H1 (cell line): ENCODE results near the gene ARHGEF28. TPM values are rescaled to one million over a fixed set of nuclear protein-coding genes. Genes with fewer than 3 reads are reported as not detected.

Experiments
- CTCF ChIA-PET: fragments of 300-600 bp; sonication (Branson Sonifier 250); formaldehyde crosslinking; loops from one replicate; lab custom pipeline; 2021; ENCODE audit not compliant: partially characterized antibody; lab: Charles Lee
- POLR2A ChIA-PET: fragments of 300-600 bp; sonication (Branson Sonifier 250); formaldehyde crosslinking; loops from one replicate; lab custom pipeline; 2021; ENCODE audit warnings: inconsistent platforms; ENCODE audit not compliant: partially characterized antibody; lab: Charles Lee
- DNase-seq, 2 experiments: peaks; one replicate each; pipeline versions ENCODE4 v3.0.0 to v3.0.0-alpha.2; 2010 to 2022; ENCODE audit warnings: low spot score in 2 of 2, low read depth in 1 of 2, mixed read lengths in 1 of 2
- FAIRE-seq: peaks from 2 replicates; lab custom pipeline; 2011; peaks lifted over from hg19 to GRCh38; lab: Jason Lieb, UNC
- H2AFZ ChIP-seq: 2 replicates; pipeline ENCODE4 v1.8.1; 2012; ENCODE audit warnings: low read length, inconsistent platforms
- H2AK5ac ChIP-seq: 2 replicates; pipeline ENCODE4 v1.6.1; 2013; ENCODE audit warnings: low read depth, low read length
- H2BK120ac ChIP-seq: replicated peaks from 2 replicates; pipeline ENCODE3; 2013; ENCODE audit warnings: low read depth, low read length, inconsistent platforms
- H2BK12ac ChIP-seq: 2 replicates; pipeline ENCODE4 v1.6.1; 2013; ENCODE audit warnings: low read depth, low read length
- H2BK15ac ChIP-seq: 2 replicates; pipeline ENCODE4 v1.6.1; 2013; ENCODE audit warnings: low read length
- H2BK20ac ChIP-seq: 2 replicates; pipeline ENCODE4 v1.6.1; 2013; ENCODE audit warnings: low read length
- H2BK5ac ChIP-seq: 2 replicates; pipeline ENCODE4 v1.6.1; 2013; ENCODE audit warnings: low read depth, low read length
- H3K14ac ChIP-seq: 2 replicates; pipeline ENCODE4 v1.6.1; 2013; ENCODE audit warnings: inconsistent platforms; ENCODE audit not compliant: insufficient read length
- H3K18ac ChIP-seq: 2 replicates; pipeline ENCODE4 v1.6.1; 2013; ENCODE audit warnings: low read length; ENCODE audit errors: extremely low read depth
- H3K23ac ChIP-seq: 2 replicates; pipeline ENCODE4 v1.6.1; 2013; ENCODE audit warnings: inconsistent platforms; ENCODE audit not compliant: insufficient read length
- H3K23me2 ChIP-seq: 2 replicates; pipeline ENCODE4 v1.6.1; 2013; ENCODE audit warnings: low read depth, low read length
- H3K27ac ChIP-seq: 2 replicates; pipeline ENCODE4 v1.6.1; 2011; ENCODE audit warnings: low read depth, low read length, inconsistent platforms
- H3K27me3 ChIP-seq, 4 experiments: replicated peaks in 1 of 4; 1 replicate in 1 of 4; 2 replicates in 3 of 4; pipeline versions ENCODE4 v1.6.1 to v1.8.1; 2011 to 2013; ENCODE audit warnings: low read length in 3 of 4, mild to moderate bottlenecking in 3 of 4, inconsistent platforms in 2 of 4, mixed read lengths in 2 of 4, moderate library complexity in 1 of 4; ENCODE audit not compliant: control insufficient read depth in 3 of 4, insufficient read depth in 3 of 4; ENCODE audit errors: extremely low read depth in 1 of 4
- H3K36me3 ChIP-seq, 4 experiments: 2 replicates each; pipeline versions ENCODE4 v1.6.1 to v1.8.1; 2011 to 2013; ENCODE audit warnings: mild to moderate bottlenecking in 4 of 4, low read length in 3 of 4, moderate library complexity in 2 of 4, control low read depth in 1 of 4, inconsistent platforms in 1 of 4; ENCODE audit not compliant: insufficient read depth in 4 of 4, control insufficient read depth in 2 of 4
- H3K4ac ChIP-seq: replicated peaks from 2 replicates; pipeline ENCODE3; 2013; ENCODE audit warnings: low read length, low read depth, mixed read lengths, inconsistent platforms; ENCODE audit not compliant: insufficient read length
- H3K4me1 ChIP-seq, 4 experiments: replicated peaks in 1 of 4; 1 replicate in 1 of 4; 2 replicates in 3 of 4; pipeline versions ENCODE4 v1.6.1 to v1.8.1; 2011 to 2013; ENCODE audit warnings: low read length in 3 of 4, inconsistent platforms in 2 of 4, mixed read lengths in 1 of 4; ENCODE audit not compliant: insufficient read depth in 4 of 4, control insufficient read depth in 3 of 4
- H3K4me2 ChIP-seq, 2 experiments: 2 replicates each; pipeline versions ENCODE4 v1.6.1 to v1.8.1; 2011 to 2013; ENCODE audit warnings: low read depth in 2 of 2, low read length in 2 of 2, control low read depth in 1 of 2, inconsistent platforms in 1 of 2, mild to moderate bottlenecking in 1 of 2; ENCODE audit not compliant: insufficient read depth in 1 of 2
- H3K4me3 ChIP-seq, 4 experiments: fragments of 200-600, 300-600 bp in 1 of 4; sonication (generic), shearing (Covaris generic), sonication (Bioruptor Twin) in 1 of 4; 2 replicates each; pipeline versions ENCODE4 v1.5.1 to v1.8.1; 2011 to 2016; ENCODE audit warnings: low read length in 4 of 4, low read depth in 3 of 4, control low read depth in 2 of 4, inconsistent platforms in 2 of 4, mild to moderate bottlenecking in 2 of 4, mixed read lengths in 1 of 4, moderate library complexity in 1 of 4; ENCODE audit not compliant: insufficient read depth in 2 of 4; ENCODE audit errors: extremely low read depth in 1 of 4
- H3K56ac ChIP-seq: replicated peaks from 2 replicates; pipeline ENCODE3; 2013; ENCODE audit warnings: low read depth, mild to moderate bottlenecking, mixed read lengths, low read length, inconsistent platforms; ENCODE audit not compliant: insufficient read length
- H3K79me1 ChIP-seq: 2 replicates; pipeline ENCODE4 v1.6.1; 2013; ENCODE audit warnings: low read depth, low read length, control low read depth
- H3K79me2 ChIP-seq, 2 experiments: 2 replicates each; pipeline versions ENCODE4 v1.6.1 to v1.8.1; 2012 to 2013; ENCODE audit warnings: low read length in 2 of 2, mild to moderate bottlenecking in 2 of 2, inconsistent platforms in 1 of 2; ENCODE audit not compliant: insufficient read depth in 2 of 2, control insufficient read depth in 1 of 2
- H3K9ac ChIP-seq, 4 experiments: replicated peaks in 1 of 4; 1 replicate in 1 of 4; 2 replicates in 3 of 4; pipeline versions ENCODE4 v1.6.1 to v1.8.1; 2011 to 2013; ENCODE audit warnings: low read depth in 3 of 4, low read length in 3 of 4, control low read depth in 2 of 4, mild to moderate bottlenecking in 2 of 4, moderate library complexity in 2 of 4, inconsistent platforms in 1 of 4; ENCODE audit errors: extremely low read depth in 1 of 4
- H3K9me3 ChIP-seq, 2 experiments: 2 replicates each; pipeline versions ENCODE4 v1.6.1 to v1.8.1; 2012 to 2013; ENCODE audit warnings: mild to moderate bottlenecking in 2 of 2, moderate library complexity in 2 of 2, control low read depth in 1 of 2, inconsistent platforms in 1 of 2, low read depth in 1 of 2, low read length in 1 of 2, mixed read lengths in 1 of 2; ENCODE audit not compliant: insufficient read depth in 2 of 2
- H4K20me1 ChIP-seq, 2 experiments: replicated peaks in 1 of 2; 2 replicates each; pipeline versions ENCODE3 to v1.8.1; 2011 to 2013; ENCODE audit warnings: inconsistent platforms in 2 of 2, low read length in 2 of 2, mild to moderate bottlenecking in 1 of 2; ENCODE audit not compliant: insufficient read depth in 2 of 2, control insufficient read depth in 1 of 2
- H4K5ac ChIP-seq: 2 replicates; pipeline ENCODE4 v1.6.1; 2013; ENCODE audit warnings: low read length, low read depth, mixed read lengths, inconsistent platforms; ENCODE audit not compliant: insufficient read length
- H4K8ac ChIP-seq: 2 replicates; pipeline ENCODE4 v1.8.0; 2013; ENCODE audit warnings: mild to moderate bottlenecking, moderate library complexity, low read length, inconsistent platforms; ENCODE audit not compliant: insufficient read depth; ENCODE audit errors: extremely low read depth
- H4K91ac ChIP-seq: replicated peaks from 2 replicates; pipeline ENCODE3; 2013; ENCODE audit warnings: low read length, mixed read lengths, inconsistent platforms; ENCODE audit not compliant: insufficient read length
- BCL11A ChIP-seq, 2 experiments: IDR thresholded peaks; one replicate each; pipeline ENCODE4 v1.6.1; 2011; ENCODE audit warnings: low read depth in 2 of 2, low read length in 2 of 2, mild to moderate bottlenecking in 2 of 2
- CHD2 ChIP-seq: IDR thresholded peaks from 2 replicates; pipeline ENCODE4 v1.6.1; 2012; ENCODE audit warnings: low read length, improper control_type of control experiment
- GTF2F1 ChIP-seq: IDR thresholded peaks from 2 replicates; pipeline ENCODE4 v1.6.1; 2012; ENCODE audit warnings: low read depth, low read length, improper control_type of control experiment, borderline replicate concordance
- JUN ChIP-seq: IDR thresholded peaks from 2 replicates; pipeline ENCODE4 v1.6.1; 2011; ENCODE audit warnings: low read depth, mild to moderate bottlenecking, improper control_type of control experiment, low read length
- JUND ChIP-seq: IDR thresholded peaks from 2 replicates; pipeline ENCODE4 v1.6.1; 2011; ENCODE audit warnings: mild to moderate bottlenecking, improper control_type of control experiment, low read length
- KDM1A ChIP-seq: fragments of 200-600, 300-600 bp; sonication (generic); IDR thresholded peaks from 2 replicates; pipeline ENCODE4 v1.7.1; 2016; ENCODE audit warnings: mild to moderate bottlenecking, low read length, borderline replicate concordance
- MAX ChIP-seq: IDR thresholded peaks from 2 replicates; pipeline ENCODE4 v1.6.1; 2012; ENCODE audit warnings: inconsistent platforms
- RAD21 ChIP-seq, 2 experiments: IDR thresholded peaks in 1 of 2; conservative IDR thresholded peaks in 1 of 2; 2 replicates each; pipeline ENCODE4 v1.6.1; 2011; ENCODE audit warnings: low read depth in 2 of 2, low read length in 2 of 2, improper control_type of control experiment in 1 of 2, inconsistent platforms in 1 of 2, mild to moderate bottlenecking in 1 of 2, moderate library complexity in 1 of 2
- RNF2 ChIP-seq: fragments of 200-900, 300-1000 bp; sonication (generic); IDR thresholded peaks from 2 replicates; pipeline ENCODE4 v1.7.1; 2016; ENCODE audit warnings: borderline replicate concordance, low read depth, mild to moderate bottlenecking, antibody characterized with exemption, low read length; ENCODE audit not compliant: poor library complexity, severe bottlenecking; ENCODE audit errors: missing control alignments
- SAP30 ChIP-seq: fragments of 300-600 bp; sonication (generic); IDR thresholded peaks from 2 replicates; pipeline ENCODE4 v1.7.1; 2012; ENCODE audit warnings: low read length, moderate library complexity, mild to moderate bottlenecking, inconsistent platforms; ENCODE audit not compliant: insufficient read depth, insufficient replicate concordance
- SP4 ChIP-seq: IDR thresholded peaks from 2 replicates; pipeline ENCODE4 v1.6.1; 2012; ENCODE audit warnings: low read length, inconsistent platforms
- SUZ12 ChIP-seq: fragments of 200-600 bp; sonication (generic); IDR thresholded peaks from 2 replicates; pipeline ENCODE4 v1.6.1; 2012; ENCODE audit warnings: mild to moderate bottlenecking, inconsistent platforms, low read length, moderate library complexity, mixed read lengths
- WGBS, 2 experiments: shearing (Covaris generic) in 1 of 2; methylation state at CpG; one replicate each; pipeline versions ENCODE4 v1.1.6 to v1.1.7; 2013 to 2015; ENCODE audit warnings: low lambda C conversion rate in 2 of 2, mixed read lengths in 2 of 2, inconsistent platforms in 1 of 2, low coverage in 1 of 2, missing lambda C conversion rate in 1 of 2; ENCODE audit not compliant: insufficient replicate concordance in 2 of 2, insufficient coverage in 1 of 2, insufficient read length in 1 of 2; ENCODE audit errors: extremely low coverage in 1 of 2, missing lambda C conversion rate in 1 of 2; 5-methylcytosine and 5-hydroxymethylcytosine counted together
- polyA plus RNA-seq, 7 experiments: library from polyadenylated mRNA; depleted of rRNA in 3 of 7; stranded (reverse) in 5 of 7; unstranded in 2 of 7; fragments of >200 nt in 5 of 7; fragments of 200-250 nt in 2 of 7; gene quantifications; 1 replicate in 5 of 7; 2 replicates in 1 of 7; 4 replicates in 1 of 7; pipeline versions ENCODE4 v1.2.1 to v1.2.3, GENCODE V29; 2011 to 2013; ENCODE audit warnings: missing spikeins in 2 of 7, mixed read lengths in 2 of 7
- total RNA-seq: library from RNA; stranded (reverse); fragmentation: NEBNext Ultra II Directional; extraction: Animal tissue kit (Norgen Biotek cat#: 25700); gene quantifications from 2 replicates; pipeline ENCODE4 v1.2.1, GENCODE V29; 2021
- TF ChIP-seq, protein P1 (sequence below): IDR thresholded peaks from 2 replicates; pipeline ENCODE4 v1.6.1; 2011; ENCODE audit warnings: low read length, improper control_type of control experiment

ARHGEF28 gene
- total and polyA plus RNA-seq, 2 of the 8 experiments (the other 6 are each of a cell fraction or from before 2014, with no cell fraction given): 0.33 to 1.0 TPM

DNA sequence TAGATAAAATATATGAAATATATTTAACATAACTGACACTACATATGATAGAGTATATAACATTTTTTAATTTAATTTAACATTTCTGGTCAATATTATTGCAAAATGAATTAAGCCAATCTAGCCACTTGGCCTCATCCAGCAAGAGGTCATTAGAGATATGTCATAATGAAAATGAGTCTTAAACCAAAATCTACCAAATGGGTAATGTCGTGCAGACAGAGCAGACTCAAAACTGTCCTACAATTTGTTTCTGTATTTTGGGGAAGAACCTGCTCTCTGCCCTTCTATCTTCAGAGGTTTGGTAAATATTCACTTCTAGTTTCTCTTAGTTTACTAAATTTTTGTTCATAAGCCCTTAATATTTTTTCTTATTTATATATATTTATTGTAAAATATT is 61.4 kb downstream of the ARHGEF28 start:
- POLR2A ChIA-PET: no interaction called here
- Histone ChIP-seq H3K23me2 (no peaks in the 10 kb centered on the region), H2BK120ac (no peak overlapping the region)
- TF ChIP-seq JUND (no peak), RNF2 (no peak), BCL11A (IDR thresholded peaks at IDR 0.05; ENCODE audit: low read depth in 2 of 2, low read length in 2 of 2) (no peak), MAX (no peak), SP4 (no peak), SAP30 (no peak), RAD21 (IDR thresholded peaks at IDR 0.05 in 1 of 2, conservative IDR thresholded peaks at IDR 0.05 in 1 of 2; ENCODE audit: low read depth in 2 of 2, low read length in 2 of 2) (no peak), KDM1A (no peak), SUZ12 (no peak), CHD2 (no peak), GTF2F1 (no peak), JUN (no peak)
- TF ChIP-seq, protein P1, sequence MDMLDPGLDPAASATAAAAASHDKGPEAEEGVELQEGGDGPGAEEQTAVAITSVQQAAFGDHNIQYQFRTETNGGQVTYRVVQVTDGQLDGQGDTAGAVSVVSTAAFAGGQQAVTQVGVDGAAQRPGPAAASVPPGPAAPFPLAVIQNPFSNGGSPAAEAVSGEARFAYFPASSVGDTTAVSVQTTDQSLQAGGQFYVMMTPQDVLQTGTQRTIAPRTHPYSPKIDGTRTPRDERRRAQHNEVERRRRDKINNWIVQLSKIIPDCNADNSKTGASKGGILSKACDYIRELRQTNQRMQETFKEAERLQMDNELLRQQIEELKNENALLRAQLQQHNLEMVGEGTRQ: no peak

More for the DNA sequence above, 61.4 kb downstream of the ARHGEF28 start:
- H2BK20ac ChIP-seq: no peak overlapping the region
- no peak overlapping the region for H3K27ac ChIP-seq
- DNase-seq (no peak), FAIRE-seq (no peak)
- no peak overlapping the region for H3K9ac ChIP-seq
- no peak overlapping the region for H2BK12ac ChIP-seq
- no peak overlapping the region for H4K5ac ChIP-seq
- no peaks in the 10 kb centered on the region for H3K4me1 ChIP-seq
- H2AFZ ChIP-seq: no peak overlapping the region
- no peak overlapping the region for H3K23ac ChIP-seq
- H3K4me3 ChIP-seq: no peak overlapping the region
- no peaks in the 10 kb centered on the region for H3K27me3 ChIP-seq
- no peak overlapping the region for H2AK5ac ChIP-seq
- no peaks in the 10 kb centered on the region for H3K79me2 ChIP-seq
- no peak overlapping the region for H3K18ac ChIP-seq
- H2BK15ac ChIP-seq: no peak overlapping the region
- no peaks in the 10 kb centered on the region for H4K20me1 ChIP-seq
- H3K14ac ChIP-seq: no peak overlapping the region
- no peak overlapping the region for H4K91ac ChIP-seq
- H3K4me2 ChIP-seq: no peak overlapping the region
- CTCF ChIA-PET: no interaction called here
- no peak overlapping the region for H2BK5ac ChIP-seq
- no peak overlapping the region for H3K4ac ChIP-seq
- H4K8ac ChIP-seq: no peak overlapping the region
- no peaks in the 10 kb centered on the region for H3K79me1 ChIP-seq
- H3K9me3 ChIP-seq: no peaks in the 10 kb centered on the region
- no peaks in the 10 kb centered on the region for H3K36me3 ChIP-seq
- no peak overlapping the region for H3K56ac ChIP-seq
- 83% methylated on average over 1 of the region's 1 CpG; no CpG with 5 or more reads in 1 of the 2 experiments for WGBS, 2 experiments
